DMS53 (cell line): ENCODE measurements around the gene SEC63.

ENCODE experiments used
- DNase-seq: peaks from one replicate; lab custom pipeline; 2025; lab: John Stamatoyannopoulos, UW

The SEC63 gene

DNA sequence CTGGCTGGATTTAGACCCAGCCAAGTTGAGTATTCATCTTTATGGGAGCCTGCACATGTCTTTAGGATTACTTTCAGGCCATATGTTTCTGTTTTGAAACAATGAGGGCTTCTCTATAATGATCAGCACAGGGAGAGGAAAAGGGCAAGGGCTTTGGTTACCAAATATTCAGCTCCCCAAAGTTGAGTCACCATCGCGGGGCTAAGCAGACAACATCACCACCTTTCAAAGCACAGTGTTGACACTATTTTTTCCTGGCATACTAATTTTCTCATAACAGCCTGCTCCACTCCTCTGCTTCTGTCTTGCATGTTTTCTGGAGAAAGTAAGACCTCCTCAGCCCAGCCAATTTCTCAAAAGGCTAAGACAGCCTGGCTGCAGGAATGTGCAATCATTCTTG lies 138.8 kb downstream of the SEC63 start:
- DNase-seq = no peak

DNA sequence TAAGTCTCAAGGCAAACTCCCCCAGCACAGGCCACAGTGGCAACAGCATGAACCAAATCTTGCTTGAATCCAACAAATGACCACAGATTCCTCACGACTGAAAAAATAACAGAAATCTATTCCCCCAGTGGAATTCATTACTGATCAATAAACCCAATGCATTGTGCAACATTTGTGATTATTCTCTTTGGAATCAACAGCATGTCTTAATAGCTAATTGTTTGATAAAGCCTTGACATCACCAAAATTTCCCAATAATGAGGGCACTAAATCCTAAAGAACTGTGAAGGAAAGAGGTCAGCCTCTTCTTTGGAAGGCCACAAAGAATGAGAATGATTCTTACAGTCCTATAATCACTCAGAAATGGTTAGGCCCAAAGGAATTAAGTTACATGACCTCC lies 139.7 kb downstream of the SEC63 start:
- no peak for DNase-seq

GRCh38 chr6:107817784-107818183 lies 140.2 kb downstream of the SEC63 start:
- no peak for DNase-seq
